CD4-positive, alpha-beta T cell treated with Interferon alpha-2 for 1 hour (primary cell): Measurements from ENCODE around the gene HIVEP3.

Experiments used
- DNase-seq, 2 donors: peaks; one replicate each; pipeline ENCODE4 v3.0.0-alpha.2; 2020 to 2022

HIVEP3 gene

GRCh38 chr1:41660570-41661427 lies 257.9 kb downstream of the HIVEP3 start:
- no peak for DNase-seq

DNA sequence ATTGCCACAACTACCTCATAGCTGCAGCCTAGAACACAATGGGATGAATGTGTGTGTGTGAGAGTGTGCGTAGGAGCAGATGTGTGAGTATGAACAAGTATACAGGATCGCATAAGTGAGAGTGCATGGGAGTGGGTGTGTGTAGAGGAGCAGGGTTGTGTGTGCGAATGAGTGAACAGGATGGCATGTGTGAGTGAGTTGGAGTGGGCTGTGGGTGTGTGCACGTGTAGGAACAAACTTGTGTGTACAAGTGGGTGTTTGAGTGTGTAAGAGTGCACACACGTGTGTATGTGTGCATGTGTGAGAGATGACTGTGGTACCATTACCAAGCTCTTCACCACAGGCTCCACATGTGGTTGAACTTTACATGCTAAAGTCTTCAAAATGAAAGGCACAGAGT lies 258.8 kb downstream of the HIVEP3 start:
- no peak for DNase-seq

- DNase-seq: no peak
Observed at GRCh38 chr1:41659159-41659495, 259.6 kb downstream of the HIVEP3 start.

DNA sequence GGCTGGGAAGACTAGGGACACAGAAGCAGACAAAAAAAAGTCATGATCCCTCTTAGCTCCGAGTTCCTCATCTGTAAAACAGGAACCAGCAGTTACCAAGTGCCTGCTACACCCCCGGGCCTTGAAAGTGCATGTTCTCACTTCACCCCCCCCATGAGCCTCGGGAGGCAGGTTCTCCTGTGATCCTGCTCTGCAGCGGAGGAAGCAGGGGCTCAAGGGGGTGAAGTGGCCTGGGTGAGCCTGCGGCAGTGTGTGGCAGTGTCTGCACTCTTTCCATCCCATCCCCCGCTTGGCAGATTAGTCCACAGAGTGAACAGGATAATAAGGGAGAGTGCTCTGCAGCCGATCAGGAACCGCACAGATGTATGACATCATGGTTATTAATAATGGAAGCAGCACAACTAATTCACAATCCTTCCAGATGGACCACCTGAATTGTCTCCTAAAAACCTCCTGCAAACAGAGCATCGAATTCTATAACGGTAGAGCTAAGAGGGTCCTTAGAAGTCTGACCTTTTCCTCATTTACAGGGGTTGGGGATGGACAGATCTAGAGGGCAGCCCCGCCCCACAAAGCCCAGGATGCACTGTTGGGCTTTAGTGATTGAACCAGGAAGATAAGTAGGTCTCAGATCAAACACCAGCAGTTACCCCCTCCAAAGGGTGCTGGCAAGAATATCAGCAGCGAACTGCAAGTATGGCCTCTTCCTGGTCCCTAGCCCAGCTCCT lies 260.1 kb downstream of the HIVEP3 start:
- peak in 1 of 2 donors; percentile 39 for DNase-seq

- no peak for DNase-seq
Observed at GRCh38 chr1:41657679-41658295, 260.9 kb downstream of the HIVEP3 start.

GRCh38 chr1:41656825-41657500 lies 261.8 kb downstream of the HIVEP3 start:
- DNase-seq: no peak

- DNase-seq: no peak
Observed at GRCh38 chr1:41656068-41656467, 262.7 kb downstream of the HIVEP3 start.

- DNase-seq: no peak
Observed at GRCh38 chr1:41655632-41656031, 263.1 kb downstream of the HIVEP3 start.

GRCh38 chr1:41653574-41653973 lies 265.1 kb downstream of the HIVEP3 start:
- DNase-seq: no peak

GRCh38 chr1:41652384-41653265 lies 266.1 kb downstream of the HIVEP3 start:
- no peak for DNase-seq

DNA sequence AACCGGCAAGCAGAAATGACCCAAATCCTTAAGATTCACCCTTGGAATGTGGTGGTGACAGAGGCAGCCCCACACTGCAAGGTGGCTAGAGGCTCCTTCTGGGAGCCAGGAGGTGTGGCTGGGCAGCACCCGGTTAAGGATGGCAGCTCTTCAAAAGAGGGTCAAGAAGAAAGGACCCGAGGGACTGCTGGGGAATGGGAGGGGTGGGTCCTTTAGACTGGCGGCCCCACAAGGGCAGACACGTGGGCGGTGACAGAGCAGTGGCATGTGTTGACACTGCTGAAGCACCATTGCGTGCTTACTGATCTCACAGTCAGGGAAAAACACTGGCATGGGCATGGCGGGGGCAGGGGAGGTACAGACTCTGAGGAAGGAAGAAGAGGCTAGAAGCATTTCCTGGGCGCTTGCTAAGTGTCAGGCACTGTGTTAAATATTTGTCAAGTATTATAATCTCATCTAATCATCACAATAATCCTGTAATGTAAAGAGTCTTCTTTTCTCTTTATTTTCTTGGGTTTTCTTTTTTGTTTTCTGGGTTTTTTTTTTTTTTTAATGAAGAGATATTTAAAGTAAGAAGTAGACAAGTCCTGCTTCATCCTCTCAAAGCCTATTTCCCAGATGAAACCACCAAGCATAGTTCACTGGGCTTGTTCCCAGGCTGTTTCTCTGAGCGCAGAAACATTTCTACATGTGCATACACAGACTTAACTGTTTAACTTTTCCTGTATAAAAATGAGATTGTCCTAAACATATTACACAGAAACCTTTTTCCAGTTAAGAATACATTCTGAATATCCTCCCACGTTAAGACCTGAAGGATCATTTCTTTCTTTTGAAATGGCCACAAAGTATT lies 268.5 kb downstream of the HIVEP3 start:
- no peak for DNase-seq

DNA sequence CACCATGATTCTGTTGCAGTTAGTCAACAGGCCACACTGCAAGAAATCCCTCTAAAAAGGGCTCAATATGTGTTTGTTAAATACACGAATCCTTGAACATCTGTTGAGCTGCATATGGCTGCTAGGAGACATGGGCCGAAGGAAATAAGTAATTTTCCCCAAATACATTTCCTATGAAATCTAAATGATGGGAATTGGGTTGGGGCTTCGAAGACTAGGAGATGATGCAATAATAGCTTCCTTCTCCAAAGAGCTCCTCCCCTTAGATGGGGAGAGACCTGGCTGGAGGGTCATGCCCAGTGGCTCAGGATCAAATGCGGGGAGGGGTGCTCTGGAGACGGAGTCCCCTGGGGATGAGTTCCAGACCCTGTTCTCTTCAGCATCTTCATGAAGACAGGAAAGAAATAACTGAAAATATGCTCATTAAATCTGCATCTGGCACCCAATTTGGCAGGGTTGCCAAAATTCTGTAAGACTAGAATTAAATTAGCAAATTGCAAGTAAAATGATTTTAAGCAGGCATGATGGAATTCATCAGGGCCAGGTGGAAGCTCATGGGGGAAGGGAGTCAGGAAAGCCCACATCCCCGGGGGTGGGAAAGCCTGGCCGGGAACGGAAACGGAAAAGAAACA lies 269.2 kb downstream of the HIVEP3 start:
- DNase-seq: no peak

DNA sequence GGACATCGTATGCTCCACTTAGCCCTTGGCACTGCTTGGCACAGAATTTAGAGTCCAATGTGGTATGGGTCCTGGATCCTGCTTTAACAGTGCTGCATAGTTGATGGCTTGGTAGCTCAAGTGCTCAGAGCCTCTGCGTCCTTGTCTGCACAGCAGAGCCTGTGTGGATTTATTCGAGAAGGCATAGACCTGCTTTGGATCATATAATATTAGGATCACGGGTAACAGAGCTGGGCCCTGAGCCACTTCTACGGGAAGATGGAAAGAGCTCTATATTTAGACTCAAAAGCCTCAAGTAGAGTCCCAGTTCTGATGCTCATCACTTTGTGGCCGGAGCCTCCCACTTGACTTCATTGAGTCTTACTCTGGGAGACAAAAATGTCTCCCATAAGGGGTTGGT lies 269.9 kb downstream of the HIVEP3 start:
- DNase-seq: no peak

DNA sequence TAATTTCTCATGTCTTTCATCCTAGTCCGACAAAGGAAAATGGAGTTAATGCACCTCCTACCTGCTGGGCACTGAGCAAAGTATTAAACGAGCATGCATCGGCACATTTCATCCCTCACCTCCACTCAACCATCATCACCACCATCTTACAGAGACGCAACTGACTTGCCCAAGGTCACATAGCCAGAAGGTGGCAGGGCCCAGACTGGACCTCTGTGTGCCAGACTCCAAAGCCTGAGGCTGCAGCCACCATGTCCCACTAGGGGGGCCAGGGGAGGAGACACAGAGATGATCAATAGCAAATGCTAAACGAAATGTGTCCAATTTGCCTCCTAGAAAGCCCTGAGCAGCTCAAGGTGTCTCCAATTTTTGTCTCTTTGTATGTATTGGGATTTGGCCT lies 270.5 kb downstream of the HIVEP3 start:
- no peak for DNase-seq

- no peak for DNase-seq
Observed at GRCh38 chr1:41647221-41648135, 271.2 kb downstream of the HIVEP3 start.

DNA sequence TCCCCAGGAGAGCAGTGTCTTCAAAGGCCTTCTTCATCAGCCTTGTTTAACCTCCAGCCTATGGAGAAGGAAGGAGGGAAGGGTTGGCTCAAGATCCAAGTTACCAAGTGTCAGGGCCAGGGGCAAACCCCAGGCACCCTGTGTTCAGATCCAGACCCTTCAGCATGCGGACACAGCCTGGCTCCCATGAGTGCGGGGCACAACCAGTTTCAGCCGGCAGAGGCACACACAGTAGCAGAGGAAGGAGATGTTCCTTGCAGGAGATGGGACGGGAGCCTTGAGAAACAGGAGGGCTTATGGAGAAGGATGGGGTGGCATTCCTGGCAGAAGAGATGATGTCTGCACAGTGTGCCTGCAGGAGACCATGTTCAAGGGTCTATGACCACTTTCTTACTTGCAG lies 272.5 kb downstream of the HIVEP3 start:
- DNase-seq: no peak

GRCh38 chr1:41645062-41645461 lies 273.7 kb downstream of the HIVEP3 start:
- no peak for DNase-seq

DNA sequence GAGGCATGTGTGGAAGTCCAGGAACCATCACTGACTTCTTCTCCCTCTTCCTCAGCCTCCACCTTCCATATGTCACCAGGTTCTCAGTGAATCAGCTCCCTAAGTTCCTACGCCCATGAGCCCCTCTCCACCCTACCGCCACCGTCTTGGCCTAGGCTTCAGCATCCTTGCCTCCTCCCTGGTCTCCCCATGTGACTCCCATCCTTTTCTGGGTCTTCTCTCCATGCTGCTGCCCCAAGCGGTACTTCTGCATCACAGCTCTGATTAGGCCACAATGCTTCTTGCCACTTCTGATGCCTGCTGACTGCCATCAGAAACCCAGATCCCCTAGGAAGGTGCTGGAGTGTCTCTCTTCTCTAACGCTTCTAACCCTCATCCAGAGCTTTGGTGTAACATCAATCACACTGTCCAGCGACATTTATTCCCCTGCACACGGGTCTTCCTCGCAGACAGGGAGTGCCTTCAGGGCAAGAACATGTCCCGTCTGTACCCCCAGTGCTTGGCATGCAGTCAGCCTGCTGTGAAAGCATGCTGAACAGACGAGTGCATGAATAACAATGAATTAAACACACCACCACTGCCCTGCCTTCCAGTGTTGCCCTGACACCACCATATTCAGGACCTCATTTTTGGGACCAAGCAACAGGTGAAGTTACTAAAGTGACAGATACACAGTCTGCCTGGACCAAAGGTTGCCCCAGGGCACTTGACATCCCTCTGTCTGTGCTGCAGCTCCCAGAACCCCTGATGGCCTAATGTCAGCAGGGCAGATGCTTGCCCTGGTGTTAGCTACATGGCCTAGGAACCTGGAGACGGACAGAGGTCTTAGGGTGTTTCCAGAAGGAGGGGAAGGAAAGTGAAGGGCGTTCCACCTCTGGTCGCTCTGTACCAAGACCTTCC lies 275.6 kb downstream of the HIVEP3 start:
- no peak for DNase-seq
